UCSD-AML1 (cell line): ENCODE measurements around the gene FSCN2.

Source experiments
- DNase-seq: peaks from one replicate; lab custom pipeline; 2025; ENCODE audit not compliant: unreplicated experiment; lab: John Stamatoyannopoulos, UW

The FSCN2 gene

DNA sequence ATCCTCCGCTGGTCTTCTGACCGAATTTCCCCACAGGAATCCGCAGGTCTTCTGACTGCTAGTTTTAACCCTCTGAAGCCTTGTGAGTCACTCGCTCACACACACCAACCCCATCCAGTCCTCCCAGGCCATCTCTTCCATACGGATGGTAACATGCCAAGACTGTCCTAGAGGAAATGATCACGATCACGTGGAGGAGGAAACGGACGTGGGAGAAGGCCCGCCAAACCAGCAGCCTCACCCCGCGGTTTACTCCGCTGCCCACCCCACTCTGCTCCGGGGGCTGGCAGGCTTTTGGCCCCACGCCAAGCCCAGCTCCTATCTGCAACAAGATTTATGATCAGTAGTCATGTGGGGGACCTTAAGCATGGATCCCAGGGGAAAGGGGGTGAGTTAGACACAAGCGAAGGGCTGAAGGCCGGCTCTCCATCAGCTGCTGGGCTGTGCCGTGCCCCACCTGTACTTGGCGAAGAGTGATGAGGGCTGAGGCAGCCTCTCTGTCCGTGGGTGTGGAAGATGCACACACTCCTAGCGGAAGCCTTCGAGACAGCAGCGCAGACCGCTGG is 25.5 kb downstream of the FSCN2 start:
- DNase-seq, result peak; percentile 53

DNA sequence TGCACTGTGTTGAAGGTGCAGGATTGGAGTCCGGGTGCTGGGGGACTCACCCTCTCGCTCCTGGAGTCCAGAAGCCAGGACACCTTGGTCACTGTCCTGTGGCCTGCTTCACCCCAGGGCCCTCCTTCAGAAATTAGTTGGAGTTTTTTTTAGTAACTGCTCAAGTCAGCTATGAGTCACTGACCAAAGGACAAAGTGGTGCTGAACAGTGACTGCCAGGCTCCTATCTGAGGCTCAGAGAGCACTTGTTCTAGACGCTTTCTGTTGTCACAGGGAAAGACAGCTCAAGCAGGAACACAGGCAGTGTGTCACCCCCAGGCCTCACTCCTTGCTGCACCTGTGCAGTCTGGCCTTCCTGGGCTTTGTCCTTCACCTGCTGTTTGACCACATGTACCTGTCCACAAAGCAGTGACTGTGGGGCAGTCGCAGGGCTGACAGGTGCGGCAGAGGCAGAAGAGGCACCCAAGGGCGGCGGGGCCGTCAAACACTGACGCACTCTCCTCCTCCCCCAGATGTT is 28.1 kb downstream of the FSCN2 start:
- no peak for DNase-seq

DNA sequence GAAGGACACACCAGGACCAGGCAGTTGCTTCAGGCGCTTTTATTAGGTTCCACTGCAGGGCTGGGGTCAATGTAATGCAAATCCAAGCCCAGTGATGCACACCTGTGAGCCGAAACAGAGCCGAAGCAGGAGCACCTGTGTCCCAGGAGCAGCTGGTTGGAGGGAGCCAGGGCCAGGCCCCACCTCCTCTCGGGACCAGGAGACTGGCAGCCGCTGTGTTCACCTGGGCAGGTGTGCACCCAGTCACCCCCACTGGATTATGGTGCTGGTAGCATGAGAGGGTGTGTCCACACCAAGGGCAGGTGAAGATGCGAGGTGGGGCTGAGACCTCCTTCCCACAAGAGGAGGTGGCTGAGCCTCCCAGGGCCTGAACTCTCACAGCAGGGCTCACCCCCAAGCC is 28.7 kb downstream of the FSCN2 start:
- DNase-seq, result no peak

DNA sequence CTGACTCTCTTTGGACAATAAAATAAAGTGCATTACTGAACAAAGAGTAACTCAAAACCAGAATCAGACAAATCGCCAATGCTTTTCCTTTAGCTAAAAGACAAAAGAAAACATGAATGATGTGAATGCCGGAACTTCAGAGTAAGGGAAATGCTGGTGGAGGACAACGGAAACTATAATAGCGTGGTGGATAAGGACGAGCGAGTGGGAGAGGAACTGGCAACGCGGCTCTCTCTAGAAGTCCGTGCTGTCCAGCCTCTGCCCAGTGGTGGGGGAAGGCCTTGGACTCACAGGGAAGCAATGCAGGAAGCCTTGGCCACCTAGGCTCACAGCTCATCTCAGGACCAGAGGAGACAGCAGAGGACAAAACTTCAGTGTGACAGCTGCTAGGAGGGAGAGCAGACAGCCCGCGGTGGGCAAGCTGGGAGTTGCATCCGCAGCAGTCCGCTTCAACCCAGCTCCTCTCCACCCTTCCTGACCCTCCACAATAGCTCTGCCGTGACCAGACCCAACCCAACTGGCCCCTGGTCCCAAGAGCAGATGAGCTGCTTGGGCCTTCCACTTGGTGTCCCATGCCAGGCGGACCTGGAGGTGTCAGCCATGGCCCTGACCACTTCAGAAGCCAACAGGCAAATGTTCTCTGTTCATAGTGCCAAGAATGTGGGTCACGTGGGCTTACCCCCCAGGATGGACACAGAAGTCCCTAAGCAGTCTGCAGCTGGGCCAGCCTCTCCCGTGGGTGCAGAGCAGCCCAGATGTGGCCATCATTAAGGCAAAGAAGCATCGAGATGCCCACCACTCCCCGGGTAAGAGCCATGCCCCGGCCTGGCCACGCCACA is 29.3 kb downstream of the FSCN2 start:
- DNase-seq, result no peak

DNA sequence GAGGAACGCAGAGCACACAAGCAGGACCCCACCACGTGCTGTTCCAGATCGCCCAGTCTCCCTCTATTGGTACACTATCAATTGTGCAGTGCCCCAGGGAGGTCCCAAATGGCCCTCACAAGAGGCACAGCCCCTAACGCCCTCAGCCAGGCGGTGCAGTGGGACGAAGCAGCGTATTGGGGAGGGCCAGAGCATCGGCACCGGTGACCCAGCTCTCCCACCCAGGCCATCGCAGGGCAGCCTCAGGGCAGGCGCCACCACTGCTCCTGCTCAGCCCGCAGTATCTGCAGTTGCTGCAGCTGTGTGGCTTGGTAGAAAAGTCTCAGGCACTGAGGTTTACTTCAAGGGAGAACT is 29.9 kb downstream of the FSCN2 start:
- no peak for DNase-seq

DNA sequence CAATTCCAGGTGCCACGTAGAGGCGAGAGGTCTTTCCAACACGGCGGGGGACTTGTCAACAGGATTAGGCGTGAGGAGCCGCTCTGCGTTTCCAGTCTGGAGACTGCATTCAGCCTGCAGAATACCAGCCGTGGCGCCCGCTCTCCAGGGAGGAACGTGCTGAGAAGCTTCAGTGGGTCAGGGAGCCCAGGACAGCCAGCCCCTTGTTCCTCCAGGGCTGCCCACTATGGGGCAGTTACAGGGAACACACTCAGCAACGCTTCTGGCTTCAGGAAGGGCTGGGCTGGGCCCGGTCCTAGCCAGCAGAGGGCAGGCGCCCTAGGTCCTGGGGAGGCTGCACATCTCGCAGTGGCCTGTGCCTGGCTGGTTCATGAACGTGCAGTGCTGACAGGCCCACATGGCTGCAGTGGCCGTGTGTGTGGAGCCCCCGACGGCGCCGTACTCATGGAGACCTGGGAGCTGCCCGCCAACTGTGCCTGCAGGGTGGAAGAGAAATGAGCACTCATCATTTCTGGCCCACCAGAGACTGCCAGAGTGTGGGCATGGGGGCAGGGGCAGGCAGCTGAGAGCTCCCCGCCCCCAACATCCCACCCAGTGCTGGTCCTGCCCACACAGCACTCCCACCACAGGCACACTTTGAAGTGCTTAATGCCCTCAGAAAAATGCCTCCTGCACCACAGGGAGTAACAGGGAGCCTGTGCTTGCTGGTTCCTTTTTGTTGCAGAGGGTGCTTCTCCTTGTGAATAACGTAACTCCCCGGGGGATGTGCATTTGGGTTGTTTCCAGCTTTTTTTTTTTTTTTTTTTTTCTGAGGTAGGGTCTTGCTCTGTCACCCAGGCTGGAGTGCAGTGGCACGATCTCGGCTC is 31.0 kb downstream of the FSCN2 start:
- DNase-seq, result no peak

DNA sequence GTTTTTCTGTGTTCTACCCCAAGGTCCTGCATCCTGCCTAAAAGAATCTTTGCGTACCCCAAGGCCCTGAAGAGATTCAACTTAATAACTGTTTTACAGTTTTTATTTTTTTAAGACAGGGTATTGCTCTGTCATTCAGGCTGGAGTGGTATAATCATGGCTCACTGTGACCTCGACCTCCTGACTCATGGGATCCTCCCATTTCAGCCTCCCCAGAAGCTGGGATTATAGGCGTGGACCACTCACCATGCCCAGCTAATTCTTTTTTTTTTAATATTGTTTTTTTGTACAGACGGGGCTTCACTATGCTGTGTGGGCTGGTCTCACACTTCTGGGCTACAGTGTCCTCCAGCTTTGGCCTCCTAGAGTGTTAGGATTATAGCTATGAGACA is 33.3 kb downstream of the FSCN2 start:
- no peak for DNase-seq

DNA sequence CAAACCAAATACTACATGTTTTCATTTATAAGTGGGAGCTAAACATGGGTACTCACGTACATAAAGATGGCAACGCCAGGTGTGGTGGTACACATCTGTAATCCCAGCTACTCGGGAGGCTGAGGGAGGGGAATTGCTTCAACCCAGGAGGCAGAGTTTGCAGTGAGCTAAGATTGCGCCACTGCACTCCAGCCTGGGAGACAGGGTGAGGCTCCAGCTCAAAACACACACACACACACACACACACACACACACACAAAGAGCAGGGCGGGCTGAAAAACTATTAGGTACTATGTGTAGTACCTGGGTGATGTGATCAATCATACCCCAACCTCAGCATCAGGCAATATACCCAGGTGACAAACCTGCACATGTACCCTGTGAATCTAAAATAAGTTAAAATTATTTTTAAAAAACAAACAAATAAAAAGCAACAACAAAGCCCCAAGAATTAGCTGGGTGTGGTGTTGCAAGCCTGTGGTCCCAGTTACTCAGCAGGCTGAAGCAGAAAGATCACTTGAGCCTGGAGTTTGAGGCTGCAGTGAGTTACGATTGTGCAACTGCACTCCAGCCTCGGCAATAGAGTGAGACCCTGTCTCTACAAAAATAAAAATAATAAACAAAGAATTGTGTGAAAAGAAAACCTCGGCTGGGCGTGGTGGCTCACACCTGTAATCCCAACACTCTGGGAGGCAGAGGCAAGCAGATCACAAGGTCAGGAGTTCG is 35.8 kb downstream of the FSCN2 start:
- no peak for DNase-seq

DNA sequence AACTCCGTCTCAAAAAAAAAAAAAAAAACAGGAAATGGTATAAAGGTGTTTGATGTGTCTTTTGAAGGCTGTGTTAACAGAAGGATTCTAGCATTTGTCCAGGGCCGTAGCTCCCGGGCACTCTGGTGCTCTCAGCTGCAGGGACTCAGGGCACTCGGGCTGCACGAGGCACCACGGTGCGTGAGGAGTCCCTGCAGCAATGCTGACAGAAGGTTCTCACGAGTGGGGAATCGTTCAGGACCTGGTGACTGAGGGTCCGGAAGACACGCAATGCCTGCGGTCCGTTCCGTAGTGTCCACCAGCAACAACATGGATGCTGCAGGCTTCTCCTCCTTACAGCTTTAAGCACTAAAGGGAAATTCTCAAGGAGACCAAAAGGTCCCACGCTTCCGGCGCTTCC is 36.6 kb downstream of the FSCN2 start:
- DNase-seq, result no peak

DNA sequence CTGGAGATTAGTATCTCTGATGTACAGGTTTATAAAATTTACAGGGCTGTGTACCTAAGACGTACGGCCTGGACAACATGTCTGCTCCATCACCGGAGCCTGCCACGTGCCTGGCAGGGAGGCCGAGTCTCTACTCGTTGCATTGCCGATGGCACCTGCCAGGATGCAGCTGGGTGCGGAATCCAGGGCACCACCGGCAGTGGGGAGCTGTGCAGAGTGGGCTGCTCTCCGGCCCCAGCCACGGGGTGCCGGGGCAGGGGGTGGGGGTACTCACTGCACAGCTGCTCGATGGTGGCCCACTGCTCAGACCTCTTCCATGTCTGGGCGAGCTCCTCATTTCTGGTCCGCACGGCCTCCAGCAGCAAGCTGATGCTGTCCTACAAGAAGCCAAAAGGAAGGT is 37.1 kb downstream of the FSCN2 start:
- no peak for DNase-seq

DNA sequence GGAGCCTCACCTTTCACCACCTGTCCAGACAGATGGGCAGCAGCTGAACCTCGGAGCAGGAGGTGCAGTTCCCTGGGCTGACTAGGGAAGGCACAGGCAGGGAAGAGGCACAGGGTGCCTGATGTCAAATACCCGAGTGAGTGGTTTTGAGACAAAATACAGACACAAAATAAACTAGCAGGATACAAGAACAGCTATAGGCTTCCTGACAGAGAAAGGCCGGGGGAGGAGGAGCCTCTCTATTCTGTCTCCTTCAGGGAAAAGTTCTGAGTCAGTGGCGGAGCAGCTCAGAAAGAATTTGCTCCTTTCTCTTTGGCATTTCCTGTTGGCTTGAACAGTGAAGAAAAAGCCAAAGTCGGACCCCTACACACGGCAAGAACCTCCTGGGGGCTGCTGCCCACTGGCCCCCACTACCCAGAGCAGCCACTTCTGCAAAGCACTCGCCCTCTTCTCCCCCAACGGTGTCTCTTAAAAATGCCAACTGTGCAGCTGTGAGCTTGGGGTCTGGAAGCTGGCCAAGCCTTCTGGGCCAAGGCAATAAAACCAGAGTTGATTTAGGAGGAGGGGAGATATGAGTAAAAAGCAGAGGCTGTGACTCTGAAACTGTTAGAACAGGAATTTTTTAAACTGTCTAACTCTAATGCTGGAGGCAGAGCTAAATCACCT is 38.4 kb downstream of the FSCN2 start:
- no peak for DNase-seq

DNA sequence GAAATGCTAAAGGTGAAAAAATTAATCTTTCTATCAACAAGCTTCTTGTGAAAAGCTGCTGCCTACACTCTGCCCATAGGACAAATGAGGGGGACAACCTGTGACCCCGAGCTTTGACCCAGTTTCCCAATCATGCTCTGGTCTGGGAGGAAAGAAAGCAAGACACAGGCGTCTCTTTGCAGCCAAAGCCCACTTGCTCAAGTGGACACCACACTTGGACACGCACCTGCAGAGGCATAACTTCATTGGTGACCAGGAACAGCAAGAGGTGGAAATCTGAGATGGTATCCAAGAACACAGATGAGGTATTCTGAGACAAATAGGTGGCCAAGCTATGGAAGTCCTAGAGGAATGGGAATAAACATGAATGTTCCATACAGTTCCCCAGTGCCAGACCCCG is 39.0 kb downstream of the FSCN2 start:
- DNase-seq, result no peak

DNA sequence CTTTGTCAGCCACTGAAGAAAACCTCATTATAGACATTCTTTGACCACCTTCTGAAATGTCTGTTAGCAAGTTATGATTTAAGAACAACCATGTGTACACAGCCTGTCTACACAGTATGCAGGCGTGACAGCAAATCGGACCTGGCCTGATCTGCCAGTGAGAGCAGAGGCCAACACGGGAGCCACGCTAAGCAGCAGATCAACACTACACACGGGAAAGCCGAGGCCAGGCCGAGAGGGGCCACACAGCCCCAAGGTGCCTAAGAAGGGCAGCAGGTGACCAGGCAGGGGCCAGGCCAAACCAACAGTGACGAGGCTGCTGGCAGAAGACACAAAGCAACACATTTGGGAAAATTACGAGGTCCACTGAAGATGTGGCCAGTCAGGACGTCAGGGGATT is 40.2 kb downstream of the FSCN2 start:
- DNase-seq, result no peak

DNA sequence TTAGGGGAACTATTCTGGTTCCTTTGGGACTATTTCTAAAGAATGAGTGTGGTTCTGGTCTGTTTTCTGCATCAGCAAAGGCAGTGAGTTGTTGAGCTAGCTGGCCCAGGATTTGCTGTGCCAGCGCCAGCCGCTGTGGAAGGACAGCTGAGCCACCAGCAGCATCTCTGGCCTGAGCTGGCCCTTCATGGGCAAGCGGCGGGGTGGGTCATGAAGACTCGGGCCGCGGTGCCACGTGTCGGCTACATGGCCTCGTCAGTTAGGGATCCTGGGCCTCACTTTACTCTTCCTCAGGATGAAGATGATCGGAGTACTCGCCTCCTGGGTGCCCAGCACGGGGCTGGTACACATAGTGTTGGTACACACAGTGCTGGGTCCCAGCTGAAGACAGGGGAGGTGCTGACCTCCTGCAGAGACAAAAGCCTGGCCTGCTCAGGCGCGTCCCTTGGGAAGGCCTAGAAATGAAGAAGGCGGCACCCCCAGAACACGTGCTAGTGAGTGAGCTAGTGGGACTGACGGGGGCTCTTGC is 41.9 kb downstream of the FSCN2 start:
- no peak for DNase-seq

DNA sequence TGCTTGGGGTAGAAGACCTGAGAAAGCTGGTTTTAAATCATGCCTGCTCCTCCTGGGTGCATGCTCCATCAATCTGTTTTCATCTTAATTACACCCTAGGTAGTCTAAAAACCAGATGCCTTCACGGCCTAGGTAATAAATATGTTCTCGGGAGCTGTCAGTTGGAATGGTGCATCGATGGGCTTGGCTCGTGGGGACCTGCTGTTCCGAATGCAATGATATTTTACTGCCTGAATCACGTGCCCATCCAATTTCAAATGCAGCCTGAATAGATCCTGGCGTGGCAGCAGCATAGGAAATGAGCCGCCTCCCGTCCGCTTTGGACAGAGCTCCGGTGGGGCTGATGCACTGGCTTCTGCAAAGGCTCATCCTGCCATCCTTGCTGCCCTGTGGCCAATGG is 42.8 kb downstream of the FSCN2 start:
- no peak for DNase-seq

DNA sequence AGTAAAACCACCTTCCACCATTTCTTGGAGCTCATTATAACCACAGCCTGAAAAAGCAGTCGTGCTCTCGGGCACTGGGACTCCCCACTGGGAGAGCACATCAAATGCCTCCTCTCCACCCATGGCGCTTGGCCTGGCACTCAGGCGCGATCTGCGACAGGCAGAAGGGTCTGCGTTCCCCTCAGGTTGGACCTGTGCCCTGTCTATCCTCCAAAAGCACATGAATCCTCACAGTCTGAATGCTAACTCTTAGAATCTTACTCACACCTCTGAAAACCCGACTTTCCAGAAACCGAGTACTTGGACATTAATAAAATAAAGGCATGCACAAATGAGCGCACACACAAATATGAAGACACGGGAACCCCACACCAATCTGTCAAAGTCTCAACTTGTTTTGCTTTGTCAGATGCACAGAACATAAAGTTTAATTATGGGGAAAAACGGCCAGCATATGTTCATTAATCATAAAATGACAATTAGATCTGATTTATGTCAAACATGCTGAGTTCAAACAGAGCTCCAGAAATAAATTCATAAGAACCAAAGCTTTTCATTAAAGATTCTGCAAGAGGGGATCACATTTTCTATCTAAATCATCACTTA is 44.5 kb downstream of the FSCN2 start:
- no peak for DNase-seq

DNA sequence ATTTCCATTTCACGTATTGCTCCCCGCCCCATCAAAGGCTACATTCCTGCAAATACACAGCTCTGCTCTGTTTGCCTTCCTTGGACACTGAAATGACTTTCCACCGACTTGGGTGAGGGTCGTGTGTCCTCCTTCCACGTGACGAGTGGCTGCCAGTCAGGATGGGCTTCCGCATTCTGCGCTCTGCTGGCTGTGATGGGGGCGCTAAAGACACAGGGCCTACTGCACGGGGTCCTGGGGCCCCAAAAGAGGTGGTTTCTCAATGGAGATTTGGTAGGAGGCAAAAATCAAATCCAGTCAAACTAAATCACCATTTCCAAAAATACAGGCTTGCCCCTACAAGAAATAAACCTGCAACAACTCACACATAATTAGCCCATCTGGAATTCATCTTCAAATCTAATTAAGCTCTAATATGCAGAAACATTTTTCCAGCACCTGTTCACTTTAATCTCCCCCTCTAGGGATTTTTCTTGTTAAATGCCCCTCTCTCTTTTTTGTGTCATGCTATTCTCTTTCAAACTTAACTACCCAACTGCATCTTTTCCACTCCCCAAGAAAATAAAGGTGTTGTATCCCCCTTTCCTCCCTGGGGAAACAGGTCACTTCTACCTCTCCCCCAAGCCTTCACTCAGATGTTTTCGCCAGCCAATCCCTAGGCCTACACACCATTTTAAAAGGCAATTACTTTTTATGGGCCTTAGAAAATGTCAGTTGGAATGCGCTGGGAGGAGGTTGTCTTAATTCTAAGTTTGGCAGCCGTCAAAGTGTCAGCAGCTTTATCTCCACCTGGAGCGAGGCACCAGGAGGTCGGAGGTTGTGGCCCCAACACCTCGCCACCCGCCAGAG is 45.8 kb downstream of the FSCN2 start:
- DNase-seq, result no peak

DNA sequence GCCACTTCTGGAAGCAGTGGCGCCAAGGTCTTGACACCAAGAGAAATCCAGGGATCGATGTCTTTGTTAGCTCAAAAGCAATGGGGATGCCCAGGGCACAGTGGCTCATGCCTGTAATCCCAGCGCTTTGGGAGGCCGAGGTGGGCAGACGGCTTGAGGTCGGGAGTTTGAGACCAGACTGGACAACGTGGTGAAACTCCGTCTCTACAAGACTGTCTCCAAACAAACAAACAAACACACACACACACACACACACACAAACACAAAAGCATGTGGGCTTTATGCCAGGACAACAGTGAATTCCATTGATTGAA is 46.4 kb downstream of the FSCN2 start:
- no peak for DNase-seq

DNA sequence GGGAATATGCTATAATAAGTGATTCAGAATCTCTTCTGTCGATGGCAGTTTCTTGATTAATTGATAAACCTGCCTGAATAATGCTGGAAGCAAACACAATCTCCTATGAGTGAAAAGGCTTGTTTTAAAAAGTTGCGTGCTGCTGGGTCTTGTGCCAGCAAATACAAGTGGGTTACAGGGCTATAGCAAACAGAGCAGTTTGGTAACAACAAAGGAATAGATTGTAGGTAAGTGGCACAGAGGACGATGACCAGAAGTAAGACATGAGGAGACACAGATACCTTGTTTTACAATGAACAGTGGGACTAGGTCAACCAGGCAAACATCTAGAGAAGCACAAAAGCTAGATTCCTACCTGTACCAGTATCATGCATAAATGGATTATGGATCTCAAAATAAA is 47.7 kb downstream of the FSCN2 start:
- no peak for DNase-seq
